SK-N-SH treated with all-trans-retinoic acid at 6 μM for 48 hours (cell line): ENCODE measurements around the gene MAP3K3.

Experiments
- ATAC-seq: fragments of 200-7000 bp; cut with Tn5 transposase; 3 replicates; pipeline ENCODE4 v1.9.1; 2020; ENCODE audit warnings: mild to moderate bottlenecking, moderate library complexity
- ARNTL ChIP-seq: fragments of 450-650 bp; formaldehyde crosslinking; IDR thresholded peaks from 2 replicates; pipeline ENCODE4 v1.5.0; 2020; ENCODE audit warnings: low read depth, mild to moderate bottlenecking, moderate library complexity, borderline replicate concordance
- BACH2 ChIP-seq: fragments of 250-450 bp; sonication (Bioruptor Pico); IDR thresholded peaks from 2 replicates; pipeline ENCODE4 v1.9.0; 2021; ENCODE audit warnings: mild to moderate bottlenecking, borderline replicate concordance
- CSDC2 ChIP-seq: fragments of 250-450 bp; sonication (Bioruptor Pico); IDR thresholded peaks from 2 replicates; pipeline ENCODE4 v1.5.0; 2020; ENCODE audit warnings: mild to moderate bottlenecking, moderate library complexity
- ESRRG ChIP-seq: fragments of 250-450 bp; sonication (Bioruptor Pico); IDR thresholded peaks from 2 replicates; pipeline ENCODE4 v1.6.1; 2021; ENCODE audit warnings: mild to moderate bottlenecking
- GLIS3 ChIP-seq: fragments of 250-450 bp; sonication (Bioruptor Pico); IDR thresholded peaks from 2 replicates; pipeline ENCODE4 v1.5.0; 2020; ENCODE audit warnings: mild to moderate bottlenecking, moderate library complexity
- ISL1 ChIP-seq: fragments of 250-450 bp; sonication (Bioruptor Pico); IDR thresholded peaks from 2 replicates; pipeline ENCODE4 v2.1.2; 2022; ENCODE audit warnings: mild to moderate bottlenecking, moderate library complexity
- OSR1 ChIP-seq: fragments of 250-450 bp; sonication (Bioruptor Pico); IDR thresholded peaks from 2 replicates; pipeline ENCODE4 v1.8.0; 2022; ENCODE audit warnings: moderate library complexity, mild to moderate bottlenecking, inconsistent platforms
- PATZ1 ChIP-seq: fragments of 250-450 bp; sonication (Bioruptor Pico); IDR thresholded peaks from 2 replicates; pipeline ENCODE4 v1.8.0; 2020; ENCODE audit warnings: mild to moderate bottlenecking, moderate library complexity, borderline replicate concordance
- PPARA ChIP-seq: fragments of 250-450 bp; sonication (Bioruptor Pico); IDR thresholded peaks from 2 replicates; pipeline ENCODE4 v1.5.0; 2020; ENCODE audit warnings: mild to moderate bottlenecking, borderline replicate concordance
- RARB ChIP-seq: fragments of 250-450 bp; sonication (Bioruptor Pico); IDR thresholded peaks from 2 replicates; pipeline ENCODE4 v1.8.0; 2021; ENCODE audit warnings: mild to moderate bottlenecking, moderate library complexity
- SNAI2 ChIP-seq: fragments of 250-450 bp; sonication (Bioruptor Pico); IDR thresholded peaks from 2 replicates; pipeline ENCODE4 v1.5.0; 2020; ENCODE audit warnings: mild to moderate bottlenecking, moderate library complexity
- TCF4 ChIP-seq: fragments of 250-450 bp; sonication (Bioruptor Pico); IDR thresholded peaks from 2 replicates; pipeline ENCODE4 v1.8.0; 2021; ENCODE audit warnings: mild to moderate bottlenecking, moderate library complexity, borderline replicate concordance
- TOX ChIP-seq: fragments of 250-450 bp; sonication (Bioruptor Pico); IDR thresholded peaks from 2 replicates; pipeline ENCODE4 v1.8.0; 2021; ENCODE audit warnings: mild to moderate bottlenecking, moderate library complexity, borderline replicate concordance
- ZC3H10 ChIP-seq: fragments of 250-450 bp; sonication (Bioruptor Pico); IDR thresholded peaks from 2 replicates; pipeline ENCODE4 v1.5.1; 2021; ENCODE audit warnings: mild to moderate bottlenecking, moderate library complexity
- ZFP3 ChIP-seq: fragments of 250-450 bp; sonication (Bioruptor Pico); IDR thresholded peaks from 2 replicates; pipeline ENCODE4 v1.5.0; 2020; ENCODE audit warnings: mild to moderate bottlenecking, moderate library complexity
- ZFP30 ChIP-seq: fragments of 450-650 bp; formaldehyde crosslinking; IDR thresholded peaks from 2 replicates; pipeline ENCODE4 v1.5.0; 2022; ENCODE audit warnings: mild to moderate bottlenecking, moderate library complexity
- ZNF565 ChIP-seq: fragments of 450-650 bp; formaldehyde crosslinking; conservative IDR thresholded peaks from 2 replicates; pipeline ENCODE4 v1.5.0; 2020; ENCODE audit warnings: low read depth, mild to moderate bottlenecking, moderate library complexity
- TF ChIP-seq, protein P1 (sequence below): fragments of 250-450 bp; sonication (Bioruptor Pico); IDR thresholded peaks from 2 replicates; pipeline ENCODE4 v1.8.0; 2021; ENCODE audit warnings: low read depth, mild to moderate bottlenecking, moderate library complexity, borderline replicate concordance
- TF ChIP-seq, protein P2 (sequence below): fragments of 250-450 bp; sonication (Bioruptor Pico); IDR thresholded peaks from 2 replicates; pipeline ENCODE4 v1.5.1; 2020; ENCODE audit warnings: low read depth, mild to moderate bottlenecking, moderate library complexity
- TF ChIP-seq, protein P3 (sequence below): fragments of 250-450 bp; sonication (Bioruptor Pico); IDR thresholded peaks from 2 replicates; pipeline ENCODE4 v1.5.0; 2020; ENCODE audit warnings: mild to moderate bottlenecking, moderate library complexity

MAP3K3 gene

GRCh38 chr17:63686138-63686685, 64.0 kb downstream of the MAP3K3 start:
- ATAC-seq: no peak
- no peak for TF ChIP-seq ZFP3 (CRISPR knock-in tag)
- TF ChIP-seq ESRRG (CRISPR knock-in tag): no peak
- TF ChIP-seq TOX (CRISPR knock-in tag): no peak
- TF ChIP-seq GLIS3 (CRISPR knock-in tag): no peak
- TF ChIP-seq, protein P1, sequence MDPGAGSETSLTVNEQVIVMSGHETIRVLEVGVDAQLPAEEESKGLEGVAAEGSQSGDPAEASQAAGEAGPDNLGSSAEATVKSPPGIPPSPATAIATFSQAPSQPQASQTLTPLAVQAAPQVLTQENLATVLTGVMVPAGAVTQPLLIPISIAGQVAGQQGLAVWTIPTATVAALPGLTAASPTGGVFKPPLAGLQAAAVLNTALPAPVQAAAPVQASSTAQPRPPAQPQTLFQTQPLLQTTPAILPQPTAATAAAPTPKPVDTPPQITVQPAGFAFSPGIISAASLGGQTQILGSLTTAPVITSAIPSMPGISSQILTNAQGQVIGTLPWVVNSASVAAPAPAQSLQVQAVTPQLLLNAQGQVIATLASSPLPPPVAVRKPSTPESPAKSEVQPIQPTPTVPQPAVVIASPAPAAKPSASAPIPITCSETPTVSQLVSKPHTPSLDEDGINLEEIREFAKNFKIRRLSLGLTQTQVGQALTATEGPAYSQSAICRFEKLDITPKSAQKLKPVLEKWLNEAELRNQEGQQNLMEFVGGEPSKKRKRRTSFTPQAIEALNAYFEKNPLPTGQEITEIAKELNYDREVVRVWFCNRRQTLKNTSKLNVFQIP (CRISPR knock-in tag): no peak
- no peak for TF ChIP-seq SNAI2
- TF ChIP-seq ARNTL (CRISPR knock-in tag): no peak
- no peak for TF ChIP-seq CSDC2 (CRISPR knock-in tag)
- no peak for TF ChIP-seq ZC3H10 (CRISPR knock-in tag)
- no peak for TF ChIP-seq TCF4 (CRISPR knock-in tag)
- TF ChIP-seq ZFP30: no peak
- TF ChIP-seq PPARA (CRISPR knock-in tag): no peak
- TF ChIP-seq, protein P2, sequence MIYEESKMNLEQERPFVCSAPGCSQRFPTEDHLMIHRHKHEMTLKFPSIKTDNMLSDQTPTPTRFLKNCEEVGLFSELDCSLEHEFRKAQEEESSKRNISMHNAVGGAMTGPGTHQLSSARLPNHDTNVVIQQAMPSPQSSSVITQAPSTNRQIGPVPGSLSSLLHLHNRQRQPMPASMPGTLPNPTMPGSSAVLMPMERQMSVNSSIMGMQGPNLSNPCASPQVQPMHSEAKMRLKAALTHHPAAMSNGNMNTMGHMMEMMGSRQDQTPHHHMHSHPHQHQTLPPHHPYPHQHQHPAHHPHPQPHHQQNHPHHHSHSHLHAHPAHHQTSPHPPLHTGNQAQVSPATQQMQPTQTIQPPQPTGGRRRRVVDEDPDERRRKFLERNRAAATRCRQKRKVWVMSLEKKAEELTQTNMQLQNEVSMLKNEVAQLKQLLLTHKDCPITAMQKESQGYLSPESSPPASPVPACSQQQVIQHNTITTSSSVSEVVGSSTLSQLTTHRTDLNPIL (CRISPR knock-in tag): no peak
- no peak for TF ChIP-seq OSR1
- TF ChIP-seq RARB (CRISPR knock-in tag): no peak

DNA sequence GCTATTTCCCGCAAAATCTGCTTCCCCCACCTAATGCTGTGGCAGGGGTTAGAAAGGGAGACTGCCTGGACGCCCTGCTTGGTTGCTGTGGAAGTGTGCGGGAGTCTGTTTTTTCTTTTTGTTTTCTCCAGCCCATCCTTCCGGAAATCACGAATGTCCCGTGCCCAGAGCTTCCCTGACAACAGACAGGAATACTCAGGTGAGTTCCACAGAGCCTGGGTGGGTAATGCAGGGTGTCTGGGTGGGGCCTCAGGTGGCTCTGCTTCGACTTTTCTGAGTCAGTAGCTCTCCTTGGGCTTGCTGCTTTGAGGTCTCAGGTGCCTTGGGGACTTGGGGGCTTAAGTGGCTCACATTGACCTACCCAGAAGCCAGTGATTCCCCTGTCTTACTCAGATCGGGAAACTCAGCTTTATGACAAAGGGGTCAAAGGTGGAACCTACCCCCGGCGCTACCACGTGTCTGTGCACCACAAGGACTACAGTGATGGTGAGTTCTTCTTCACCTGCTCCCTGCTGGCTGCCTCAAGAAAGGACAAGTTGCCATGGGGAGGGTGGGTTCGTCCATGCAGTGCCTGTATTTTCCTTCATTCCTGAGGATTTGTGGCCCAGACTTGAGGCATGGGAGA, 66.3 kb downstream of the MAP3K3 start:
- ATAC-seq: no peak
- TF ChIP-seq BACH2 (CRISPR knock-in tag) (no peak), ESRRG (CRISPR knock-in tag) (no peak), CSDC2 (CRISPR knock-in tag) (no peak), ZFP30 (no peak), ZNF565 (CRISPR knock-in tag) (no peak), ARNTL (CRISPR knock-in tag) (no peak), TCF4 (CRISPR knock-in tag) (no peak), GLIS3 (CRISPR knock-in tag) (no peak), PPARA (CRISPR knock-in tag) (no peak)
- TF ChIP-seq, protein P3, sequence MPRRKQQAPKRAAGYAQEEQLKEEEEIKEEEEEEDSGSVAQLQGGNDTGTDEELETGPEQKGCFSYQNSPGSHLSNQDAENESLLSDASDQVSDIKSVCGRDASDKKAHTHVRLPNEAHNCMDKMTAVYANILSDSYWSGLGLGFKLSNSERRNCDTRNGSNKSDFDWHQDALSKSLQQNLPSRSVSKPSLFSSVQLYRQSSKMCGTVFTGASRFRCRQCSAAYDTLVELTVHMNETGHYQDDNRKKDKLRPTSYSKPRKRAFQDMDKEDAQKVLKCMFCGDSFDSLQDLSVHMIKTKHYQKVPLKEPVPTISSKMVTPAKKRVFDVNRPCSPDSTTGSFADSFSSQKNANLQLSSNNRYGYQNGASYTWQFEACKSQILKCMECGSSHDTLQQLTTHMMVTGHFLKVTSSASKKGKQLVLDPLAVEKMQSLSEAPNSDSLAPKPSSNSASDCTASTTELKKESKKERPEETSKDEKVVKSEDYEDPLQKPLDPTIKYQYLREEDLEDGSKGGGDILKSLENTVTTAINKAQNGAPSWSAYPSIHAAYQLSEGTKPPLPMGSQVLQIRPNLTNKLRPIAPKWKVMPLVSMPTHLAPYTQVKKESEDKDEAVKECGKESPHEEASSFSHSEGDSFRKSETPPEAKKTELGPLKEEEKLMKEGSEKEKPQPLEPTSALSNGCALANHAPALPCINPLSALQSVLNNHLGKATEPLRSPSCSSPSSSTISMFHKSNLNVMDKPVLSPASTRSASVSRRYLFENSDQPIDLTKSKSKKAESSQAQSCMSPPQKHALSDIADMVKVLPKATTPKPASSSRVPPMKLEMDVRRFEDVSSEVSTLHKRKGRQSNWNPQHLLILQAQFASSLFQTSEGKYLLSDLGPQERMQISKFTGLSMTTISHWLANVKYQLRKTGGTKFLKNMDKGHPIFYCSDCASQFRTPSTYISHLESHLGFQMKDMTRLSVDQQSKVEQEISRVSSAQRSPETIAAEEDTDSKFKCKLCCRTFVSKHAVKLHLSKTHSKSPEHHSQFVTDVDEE (CRISPR knock-in tag): no peak
- TF ChIP-seq, all 23 proteins: peak for 0

- ATAC-seq: no peak
- TF ChIP-seq TOX (CRISPR knock-in tag) (no peak), TCF4 (CRISPR knock-in tag) (no peak), ZFP3 (CRISPR knock-in tag) (no peak), PATZ1 (CRISPR knock-in tag) (no peak), ZNF565 (CRISPR knock-in tag) (no peak), ZC3H10 (CRISPR knock-in tag) (no peak), ISL1 (CRISPR knock-in tag) (no peak), RARB (CRISPR knock-in tag) (no peak), SNAI2 (no peak), OSR1 (no peak), PPARA (CRISPR knock-in tag) (no peak), ARNTL (CRISPR knock-in tag) (no peak), CSDC2 (CRISPR knock-in tag) (no peak), GLIS3 (CRISPR knock-in tag) (no peak), ESRRG (CRISPR knock-in tag) (no peak)
- TF ChIP-seq, protein P1 (CRISPR knock-in tag): no peak
- TF ChIP-seq, protein P2 (CRISPR knock-in tag): no peak
- TF ChIP-seq, protein P3 (CRISPR knock-in tag): no peak
These were observed 67.3 kb downstream of the MAP3K3 start for GRCh38 chr17:63689479-63689878.
